NCI-H2107 treated with DMSO at 0.1 percent for 48 hours (cell line): ENCODE measurements around the gene VPS51.

Experiments
- DNase-seq: peaks from one replicate; lab custom pipeline; 2025; ENCODE audit not compliant: unreplicated experiment; lab: John Stamatoyannopoulos, UW

Gene VPS51

DNA sequence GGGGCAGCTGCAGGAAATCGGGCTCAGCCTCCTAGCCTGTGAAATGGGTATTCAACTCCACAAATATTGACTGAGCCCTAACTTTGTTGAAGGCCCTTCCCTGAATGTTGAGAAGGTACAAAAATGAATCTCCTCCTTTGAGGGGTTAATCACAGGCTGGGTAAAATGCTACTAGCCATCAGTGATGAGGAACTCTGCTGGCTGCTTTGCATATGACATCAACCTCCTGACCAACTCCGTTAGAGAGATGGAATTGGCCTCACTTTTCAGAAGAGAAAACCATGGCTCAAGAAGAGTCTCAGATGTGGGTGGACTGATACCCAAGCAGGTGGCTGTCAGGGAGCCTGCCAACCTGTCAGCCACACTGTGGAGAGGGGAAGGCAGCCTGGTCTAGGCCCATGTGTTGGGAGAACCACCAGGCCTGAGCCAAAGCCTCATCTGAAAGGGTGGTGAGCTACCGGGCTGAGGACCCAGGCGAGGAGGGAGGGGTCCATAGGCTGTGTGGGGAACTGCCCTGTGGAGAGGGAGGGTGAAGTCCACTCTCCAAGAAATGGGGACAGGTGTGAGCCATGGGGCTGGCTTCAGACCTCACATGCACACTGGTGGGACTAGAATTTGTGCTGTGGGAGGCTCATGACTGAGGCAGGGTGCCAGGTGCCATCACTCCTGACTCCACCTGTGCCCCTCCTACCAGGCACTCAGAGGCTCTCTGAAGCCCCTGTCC is 23.9 kb upstream of the VPS51 start:
- DNase-seq, result no peak

DNA sequence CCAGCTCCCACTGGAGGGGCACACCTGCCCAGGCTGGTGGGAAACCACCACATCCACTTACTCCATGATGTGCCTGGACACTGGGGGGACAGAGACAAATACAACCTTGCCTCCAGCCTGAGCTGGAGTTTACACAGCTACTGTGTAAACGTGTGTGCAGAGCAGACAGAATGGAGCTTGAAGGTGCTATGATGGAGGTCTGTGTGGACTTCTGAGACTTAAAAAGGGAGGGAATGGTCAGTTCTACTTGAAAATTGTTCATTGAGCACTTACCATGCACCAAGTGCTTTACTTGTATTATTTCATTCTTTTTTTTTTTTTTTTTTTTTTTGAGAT is 23.4 kb upstream of the VPS51 start:
- DNase-seq, result no peak

DNA sequence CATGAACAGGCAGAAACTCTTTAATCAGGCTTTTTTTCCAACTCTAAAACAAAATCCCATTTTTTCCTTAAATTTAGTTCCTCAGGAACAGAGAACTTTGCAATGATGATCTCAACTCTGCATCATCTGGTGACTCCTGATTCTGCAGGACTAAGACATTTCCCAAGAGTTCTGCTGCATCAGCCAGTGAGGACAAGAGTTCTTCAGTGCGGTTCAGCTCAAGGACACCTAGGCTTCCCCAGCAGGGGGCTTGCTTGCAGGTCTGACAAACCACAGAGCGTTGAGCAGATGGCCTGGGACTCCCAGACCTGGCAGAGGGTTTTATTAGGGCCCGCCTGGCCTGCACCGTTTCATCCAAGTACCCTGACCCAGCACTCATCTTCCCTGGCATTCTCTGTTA is 18.6 kb upstream of the VPS51 start:
- peak; percentile 51 for DNase-seq

DNA sequence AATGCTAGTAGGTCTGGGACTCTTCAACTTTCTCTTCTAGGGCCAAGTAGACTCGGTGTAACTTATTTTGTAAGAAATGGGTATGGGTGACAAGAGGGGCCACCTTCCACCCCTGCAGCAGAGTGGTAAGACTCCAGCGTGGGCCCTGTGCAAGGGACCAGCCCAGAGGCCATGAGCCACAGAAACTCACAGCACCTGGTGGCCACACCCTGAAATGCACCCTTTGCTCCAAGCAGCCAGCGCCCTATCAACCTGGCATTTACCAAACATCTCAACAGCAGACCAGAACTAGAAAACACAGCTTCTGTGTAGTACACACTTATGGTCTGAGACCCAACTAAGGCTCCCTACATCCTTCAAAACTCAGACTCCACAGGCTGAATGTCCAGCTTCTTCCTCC is 17.9 kb upstream of the VPS51 start:
- DNase-seq, result peak; percentile 39

DNA sequence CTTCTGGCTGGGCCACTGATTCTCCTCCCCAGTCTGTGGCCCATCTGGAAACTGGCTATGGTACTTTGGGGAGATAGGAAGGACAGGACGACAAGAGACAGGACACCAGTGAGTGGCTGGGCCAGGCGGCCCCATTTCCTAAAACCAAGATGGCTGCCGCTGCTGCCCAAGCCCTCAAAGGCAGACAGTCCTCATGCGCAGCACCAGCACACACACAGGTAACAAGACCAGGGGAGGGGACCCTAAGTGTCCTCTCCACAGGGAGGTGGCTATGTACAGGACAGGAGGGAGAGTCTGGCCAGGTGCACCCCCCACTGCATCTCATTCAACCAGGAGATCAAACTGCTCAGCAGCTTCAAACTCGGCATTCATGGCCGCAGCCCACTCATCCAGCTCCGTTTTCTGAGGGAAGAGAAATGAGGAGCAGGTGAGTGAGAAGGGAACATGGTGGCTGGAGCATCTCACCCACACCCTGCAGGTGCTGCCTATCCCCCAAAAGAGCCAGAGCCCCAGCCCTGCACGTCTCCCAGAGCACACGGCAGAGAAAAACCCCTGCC is 17.1 kb upstream of the VPS51 start:
- DNase-seq, result no peak

DNA sequence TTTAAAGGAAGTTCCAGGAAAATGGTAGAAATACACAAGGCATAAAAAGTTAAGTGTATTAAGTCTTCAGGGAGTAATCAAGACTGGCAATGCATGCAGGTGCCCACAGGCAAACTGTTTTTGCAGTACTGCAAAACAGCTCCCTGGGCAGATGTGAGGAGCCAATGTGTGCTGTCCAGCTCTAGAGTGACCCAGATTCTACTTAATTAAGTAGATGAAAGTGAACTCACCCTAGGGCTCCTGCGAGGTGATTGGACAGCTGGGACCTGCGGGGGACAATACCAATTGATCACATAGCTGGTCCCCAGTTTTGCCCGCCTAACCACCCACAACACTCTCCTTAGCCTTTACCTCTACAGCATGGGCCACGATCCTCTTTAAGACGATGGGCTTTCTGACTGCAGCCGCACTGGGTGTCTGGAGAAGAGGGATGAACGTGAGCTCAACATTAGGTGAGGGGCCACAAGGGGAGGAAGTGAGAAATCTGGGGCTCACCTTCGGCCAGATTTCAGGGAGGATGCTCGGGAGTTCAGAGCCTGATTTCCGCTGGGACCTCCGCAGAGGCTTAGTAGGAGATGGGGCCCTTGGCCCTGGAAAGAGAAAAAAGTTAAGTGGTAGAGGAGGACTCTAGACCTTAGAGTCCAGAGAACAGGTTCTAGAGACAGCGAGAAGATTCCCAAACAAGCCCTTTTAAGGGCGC is 12.7 kb upstream of the VPS51 start:
- no peak for DNase-seq

DNA sequence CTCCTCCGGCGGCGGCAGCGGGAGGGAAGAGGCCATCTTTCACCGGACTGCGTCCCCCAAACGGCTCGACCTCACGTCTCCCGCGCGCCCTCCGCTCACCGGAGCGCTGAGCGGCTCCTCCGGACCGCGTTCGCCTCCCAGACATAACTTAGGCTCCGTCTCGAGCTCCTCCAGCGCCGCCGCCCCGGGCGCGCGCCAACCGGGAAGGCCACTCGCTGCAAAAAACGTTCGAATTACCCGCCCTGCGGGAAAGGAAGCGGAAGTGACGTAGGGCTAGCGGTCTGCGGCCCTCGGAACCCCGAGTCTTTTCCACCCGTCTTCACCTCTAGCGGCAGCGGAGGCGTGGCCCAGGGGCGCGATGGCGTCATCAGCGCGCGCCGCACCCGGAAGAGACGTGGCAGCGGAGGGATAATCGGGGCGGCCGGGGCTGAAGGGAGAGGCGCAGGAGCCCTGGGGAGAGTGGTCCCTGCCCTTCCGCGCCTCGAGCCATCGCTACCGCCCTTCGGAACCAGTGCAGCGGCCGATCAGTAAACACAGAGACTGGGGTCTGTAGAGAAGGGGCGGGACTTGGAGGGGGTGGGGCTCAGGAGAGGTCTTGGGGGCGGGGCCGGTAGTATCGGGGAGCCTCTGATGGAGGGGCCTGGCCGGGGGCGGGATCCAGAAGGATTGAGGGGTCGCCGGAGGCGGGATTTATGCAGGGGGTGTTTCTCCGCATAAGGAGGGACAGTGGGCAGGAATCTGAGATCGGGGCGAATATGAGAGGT is 12.0 kb upstream of the VPS51 start, which contains the start of the genes CDCA5 and ZFPL1:
Gene CDCA5 (minus strand): TSS at position 207 of the 764 bp plus-strand sequence. CDS start 62 bp downstream, at position 145.
Gene ZFPL1 (plus strand): TSS at position 389 of the 764 bp plus-strand sequence. CDS start 477 bp downstream, outside the sequence.
- DNase-seq, result peak; percentile 92

DNA sequence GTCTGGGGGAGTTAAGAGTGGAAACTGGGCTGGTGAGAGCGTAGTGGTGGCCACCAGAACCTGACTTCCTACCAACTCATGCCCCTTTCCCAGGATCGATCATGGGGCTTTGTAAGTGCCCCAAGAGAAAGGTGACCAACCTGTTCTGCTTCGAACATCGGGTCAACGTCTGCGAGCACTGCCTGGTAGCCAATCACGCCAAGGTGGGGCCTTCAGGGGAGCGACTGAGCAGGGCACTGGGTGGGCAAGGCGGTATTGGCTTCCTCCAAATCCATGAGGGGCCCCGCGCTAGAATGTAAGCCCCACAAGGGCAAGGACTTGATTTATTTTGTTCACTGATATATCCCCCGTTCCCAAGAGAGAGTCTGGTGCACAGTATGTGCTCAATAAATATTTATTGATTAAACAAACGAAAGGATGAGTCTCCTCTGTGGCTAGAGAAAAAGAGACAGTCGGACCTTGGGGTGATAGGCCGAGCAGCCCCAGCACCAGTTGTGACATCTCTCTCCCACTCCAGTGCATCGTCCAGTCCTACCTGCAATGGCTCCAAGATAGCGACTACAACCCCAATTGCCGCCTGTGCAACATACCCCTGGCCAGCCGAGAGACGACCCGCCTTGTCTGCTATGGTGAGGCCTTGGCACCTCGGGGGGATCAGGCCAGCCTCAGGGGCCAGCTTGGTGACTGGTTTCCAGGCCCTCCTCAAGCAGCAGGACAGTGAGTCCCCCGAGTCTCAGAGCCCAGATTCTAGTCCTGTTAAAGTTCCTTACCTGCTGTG is 11.2 kb upstream of the VPS51 start:
- DNase-seq, result no peak

DNA sequence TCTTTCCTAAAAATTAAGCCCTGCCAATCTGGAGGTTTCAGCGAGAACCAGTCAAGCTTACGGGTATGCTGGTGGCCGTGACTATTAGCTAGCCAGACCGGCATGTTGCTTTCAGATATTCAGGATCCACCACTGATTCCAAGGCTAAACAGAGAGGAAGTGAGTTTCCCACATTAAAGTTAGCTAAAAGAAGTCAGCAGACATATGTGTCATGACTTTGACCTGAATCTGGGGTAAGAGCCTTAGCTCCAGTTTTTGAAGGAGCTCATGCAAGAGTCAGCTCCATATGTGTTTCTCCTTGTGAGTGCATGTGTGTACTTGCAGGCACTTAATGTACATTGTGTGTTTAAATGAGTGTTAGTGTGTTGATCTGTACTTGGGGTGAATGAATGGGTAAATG is 10.6 kb upstream of the VPS51 start:
- no peak for DNase-seq

DNA sequence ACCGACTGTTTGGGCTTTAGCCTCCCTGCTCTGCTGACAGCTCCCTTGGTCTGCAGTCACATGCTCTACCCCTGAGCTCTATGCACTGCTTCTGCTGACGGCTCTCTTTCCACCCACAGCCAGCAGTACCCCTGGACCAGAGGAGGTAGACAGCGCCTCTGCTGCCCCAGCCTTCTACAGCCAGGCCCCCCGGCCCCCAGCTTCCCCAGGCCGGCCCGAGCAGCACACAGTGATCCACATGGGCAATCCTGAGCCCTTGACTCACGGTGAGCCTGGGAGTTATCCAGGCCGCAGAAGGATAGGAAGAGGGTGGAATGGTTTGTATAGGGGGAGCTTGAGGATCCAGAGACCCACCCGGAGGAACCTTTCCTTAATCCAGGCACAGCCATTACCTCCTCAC is 9.2 kb upstream of the VPS51 start:
- DNase-seq, result no peak

DNA sequence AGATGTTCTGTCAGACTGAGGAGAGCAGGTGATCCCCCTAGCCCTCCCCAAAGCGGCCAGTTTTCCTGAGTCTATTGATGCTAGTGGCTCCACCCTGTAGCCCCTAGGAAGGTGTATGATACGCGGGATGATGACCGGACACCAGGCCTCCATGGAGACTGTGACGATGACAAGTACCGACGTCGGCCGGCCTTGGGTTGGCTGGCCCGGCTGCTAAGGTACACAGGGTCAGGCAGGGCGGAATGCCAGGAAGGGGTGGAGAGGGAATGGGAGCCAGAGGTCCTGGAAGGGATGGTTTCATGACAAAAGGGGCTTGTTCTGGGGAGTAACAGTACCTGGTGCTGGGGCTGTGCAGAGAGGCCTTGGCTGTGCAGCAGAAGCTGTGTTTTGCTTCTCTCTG is 8.8 kb upstream of the VPS51 start:
- no peak for DNase-seq

DNA sequence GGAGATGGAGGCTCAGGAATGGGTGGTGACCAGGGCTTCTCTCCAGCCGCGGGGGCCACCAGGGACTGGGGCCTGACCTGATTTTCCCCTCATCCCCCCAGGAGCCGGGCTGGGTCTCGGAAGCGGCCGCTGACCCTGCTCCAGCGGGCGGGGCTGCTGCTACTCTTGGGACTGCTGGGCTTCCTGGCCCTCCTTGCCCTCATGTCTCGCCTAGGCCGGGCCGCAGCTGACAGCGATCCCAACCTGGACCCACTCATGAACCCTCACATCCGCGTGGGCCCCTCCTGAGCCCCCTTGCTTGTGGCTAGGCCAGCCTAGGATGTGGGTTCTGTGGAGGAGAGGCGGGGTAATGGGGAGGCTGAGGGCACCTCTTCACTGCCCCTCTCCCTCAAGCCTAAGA is 8.2 kb upstream of the VPS51 start:
- no peak for DNase-seq

DNA sequence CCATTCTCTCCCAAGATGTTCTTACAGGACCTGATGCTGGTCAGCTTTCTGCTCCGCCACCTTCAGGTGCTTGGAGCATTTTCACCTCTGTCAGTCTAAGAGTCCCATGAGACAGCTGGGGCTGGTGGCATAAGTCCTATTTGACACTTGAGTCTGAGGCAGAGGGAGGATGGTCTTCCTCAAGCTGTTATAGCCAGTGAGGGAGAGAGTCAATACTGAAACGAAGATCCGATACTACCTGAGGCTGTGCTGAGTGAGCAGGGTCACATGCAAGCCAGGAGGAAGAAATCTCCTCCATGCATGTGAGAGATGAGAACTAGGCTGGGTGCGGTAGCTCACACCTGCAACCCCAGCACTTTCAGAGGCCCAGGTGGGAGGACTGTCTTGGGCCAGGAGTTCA is 6.4 kb upstream of the VPS51 start:
- no peak for DNase-seq

DNA sequence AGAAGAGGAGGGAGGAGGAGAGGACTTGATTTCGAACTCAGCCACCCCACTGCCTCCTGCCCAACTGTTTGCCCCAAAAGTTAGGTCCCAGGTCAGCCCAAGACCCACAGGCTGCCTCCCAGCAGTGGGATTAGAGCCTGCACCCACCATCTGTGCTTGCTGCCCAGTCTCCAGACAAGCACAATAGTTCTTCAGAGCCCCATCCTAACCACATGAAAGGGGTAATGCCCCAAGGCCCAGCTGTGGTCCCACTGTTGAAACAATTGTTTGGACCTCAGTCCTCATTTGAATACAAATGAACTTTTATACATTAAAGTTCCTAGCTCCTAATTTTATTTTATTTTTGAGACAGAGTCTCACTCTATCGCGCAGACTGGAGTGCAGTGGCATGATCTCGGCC is 5.4 kb upstream of the VPS51 start:
- no peak for DNase-seq

DNA sequence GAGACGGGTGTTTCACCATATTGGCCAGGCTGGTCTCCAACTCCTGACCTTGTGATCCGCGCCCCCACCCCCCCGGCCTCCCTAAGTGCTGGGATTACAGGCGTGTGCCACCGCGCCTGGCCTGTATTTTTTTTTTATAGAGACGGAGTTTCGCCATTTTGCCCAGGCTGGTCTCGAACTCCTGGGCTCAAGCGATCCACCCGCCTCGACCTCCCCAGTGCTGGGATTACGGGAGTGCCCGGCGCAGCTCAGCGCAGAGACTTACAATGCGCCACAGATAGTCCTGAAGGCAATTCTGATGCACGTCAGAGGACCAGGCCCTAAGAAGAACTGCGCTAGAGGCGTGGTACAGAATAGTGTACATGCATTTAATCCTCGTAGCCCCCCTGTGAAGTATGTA is 587 bp upstream of the VPS51 start:
- DNase-seq, result no peak

DNA sequence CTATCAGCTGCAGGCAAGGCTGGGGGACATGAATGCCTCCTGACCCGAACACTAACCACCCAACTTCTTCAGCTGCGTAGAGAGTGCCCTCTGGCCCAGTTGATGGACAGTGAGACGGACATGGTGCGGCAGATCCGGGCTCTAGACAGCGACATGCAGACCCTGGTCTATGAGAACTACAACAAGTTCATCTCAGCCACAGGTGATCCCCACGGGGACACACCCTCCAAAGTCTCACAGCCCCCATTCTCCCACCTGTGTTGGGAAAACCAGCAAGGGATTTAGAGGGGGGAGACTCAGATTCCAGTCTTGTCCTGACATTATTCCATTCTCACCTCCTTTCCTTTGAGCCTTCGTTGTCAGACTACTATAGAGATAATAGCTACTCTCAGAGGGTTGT is 912 bp downstream of the VPS51 start:
- DNase-seq, result no peak

DNA sequence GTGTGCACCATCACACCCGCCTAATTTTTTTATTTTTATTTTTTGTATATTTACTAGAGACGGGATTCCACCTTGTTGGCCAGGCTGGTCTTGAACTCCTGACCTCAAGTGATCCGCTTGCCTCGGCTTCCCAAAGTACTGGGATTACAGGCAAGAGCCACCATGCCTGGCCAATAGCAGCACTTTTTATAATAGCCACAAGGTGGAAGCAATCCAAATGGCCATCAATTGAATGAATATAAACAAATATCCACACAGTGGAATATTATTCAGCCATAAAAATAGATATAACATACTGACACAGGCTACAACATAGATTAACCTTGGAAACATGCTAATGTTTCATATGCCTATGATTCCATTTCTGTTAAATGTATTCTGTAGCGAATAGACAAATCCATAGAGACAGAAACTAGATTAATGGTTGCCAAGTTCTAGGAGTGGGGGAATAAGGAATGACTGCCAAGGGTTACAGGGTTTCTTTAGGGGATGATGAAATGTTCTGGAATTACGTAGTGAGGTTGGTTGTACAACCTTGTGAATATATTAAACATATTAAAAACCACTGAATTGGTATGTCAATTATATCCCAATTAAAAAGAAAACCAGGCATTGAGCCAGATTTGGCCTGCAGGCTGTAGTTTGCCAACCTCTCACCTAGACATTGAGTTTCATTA is 4.8 kb downstream of the VPS51 start:
- no peak for DNase-seq

DNA sequence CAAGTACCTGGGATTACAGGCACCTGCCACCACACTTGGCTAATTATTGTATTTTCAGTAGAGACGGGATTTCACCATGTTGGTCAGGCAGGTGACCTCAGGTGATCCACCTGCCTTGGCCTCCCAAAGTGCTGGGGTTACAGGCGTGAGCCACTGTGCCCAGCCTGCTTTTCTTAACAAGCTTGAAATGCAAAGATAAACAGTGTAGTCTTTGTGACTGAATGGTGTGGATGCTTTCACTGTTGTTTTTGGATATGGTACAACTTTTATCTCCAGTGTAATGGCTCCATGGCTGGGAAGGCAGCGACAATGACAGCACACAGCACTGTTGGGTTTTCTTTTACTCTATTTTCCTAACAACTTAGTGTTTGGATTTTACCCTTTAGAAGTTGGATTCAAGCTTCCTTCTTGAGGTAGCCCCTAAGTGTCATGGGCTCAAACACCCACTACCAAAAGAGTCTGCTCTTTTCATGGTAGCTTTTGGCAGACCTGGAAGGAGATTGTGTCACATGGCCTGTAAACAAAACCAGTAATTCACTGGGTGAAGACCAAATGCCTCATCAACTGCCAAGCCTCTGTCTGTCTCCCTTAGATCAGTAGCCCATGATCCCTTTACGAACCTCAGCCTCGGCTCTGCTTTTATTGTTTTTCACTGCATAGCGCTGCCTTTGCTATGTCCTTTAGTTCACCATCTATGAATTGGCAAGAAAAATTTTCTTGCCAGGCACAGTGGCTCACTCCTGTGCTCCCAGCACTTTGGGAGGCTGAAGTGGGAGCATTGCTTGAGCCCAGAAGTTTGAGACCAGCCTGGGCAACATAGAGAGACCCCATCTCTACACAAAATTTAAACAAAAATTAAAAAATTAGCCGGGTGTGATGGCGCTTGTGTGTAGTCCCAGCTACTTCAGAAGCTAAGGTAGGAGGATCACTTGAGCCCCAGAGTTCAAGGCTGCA is 6.4 kb downstream of the VPS51 start:
- DNase-seq, result no peak

DNA sequence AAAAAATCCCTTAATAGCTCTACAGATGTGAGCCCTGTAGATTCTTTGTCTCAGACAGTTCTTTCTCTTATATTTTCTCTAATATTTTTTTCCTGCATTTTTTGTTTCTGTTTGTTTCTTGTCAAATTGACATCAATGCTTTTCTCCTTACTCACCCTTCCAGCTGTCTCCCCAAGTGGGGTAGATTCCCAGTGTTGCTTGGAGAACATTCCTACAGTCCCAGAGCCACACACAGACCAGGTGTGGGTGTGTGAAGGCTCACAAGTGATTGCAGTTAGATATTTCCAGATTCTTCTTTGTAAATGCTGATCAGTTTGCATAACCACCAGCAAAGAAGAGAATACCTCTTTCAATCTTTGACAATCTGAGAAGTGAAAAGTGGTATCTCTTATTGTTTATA is 7.5 kb downstream of the VPS51 start:
- DNase-seq, result no peak
